NCI-H226 (cell line): ENCODE results near the gene FCMR.

Experiments
- DNase-seq: peaks from one replicate; pipeline ENCODE4 v3.0.0-alpha.2; 2015

Gene FCMR

GRCh38 chr1:206898089-206898914 is 23.4 kb downstream of the FCMR start:
- DNase-seq, result peak; percentile 70

- no peak for DNase-seq
Observed at GRCh38 chr1:206897175-206897574, 24.6 kb downstream of the FCMR start, which contains the start of gene IL24. TSS of gene IL24 (plus strand) at chr1:206897443. CDS start at chr1:206897833, 390 bp downstream.

DNA sequence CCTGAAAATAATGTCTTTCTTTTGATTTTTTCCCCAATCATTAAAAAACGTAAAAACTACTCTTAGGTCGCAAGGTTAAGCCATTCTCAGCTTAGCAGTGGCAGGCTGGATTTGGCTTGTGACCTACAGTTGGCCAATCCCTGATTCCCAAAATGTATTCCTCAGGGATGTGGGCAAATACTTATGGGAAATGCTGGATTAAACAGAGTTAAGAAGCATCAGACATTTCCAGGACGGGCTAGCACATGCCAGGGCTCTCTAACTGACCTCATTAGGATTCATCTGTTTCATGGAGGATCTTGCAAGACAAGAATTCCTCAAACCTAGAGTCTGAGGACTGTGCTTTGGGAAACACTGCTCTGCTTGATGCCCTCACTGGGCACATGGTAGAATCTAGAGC is 25.5 kb downstream of the FCMR start:
- no peak for DNase-seq

DNA sequence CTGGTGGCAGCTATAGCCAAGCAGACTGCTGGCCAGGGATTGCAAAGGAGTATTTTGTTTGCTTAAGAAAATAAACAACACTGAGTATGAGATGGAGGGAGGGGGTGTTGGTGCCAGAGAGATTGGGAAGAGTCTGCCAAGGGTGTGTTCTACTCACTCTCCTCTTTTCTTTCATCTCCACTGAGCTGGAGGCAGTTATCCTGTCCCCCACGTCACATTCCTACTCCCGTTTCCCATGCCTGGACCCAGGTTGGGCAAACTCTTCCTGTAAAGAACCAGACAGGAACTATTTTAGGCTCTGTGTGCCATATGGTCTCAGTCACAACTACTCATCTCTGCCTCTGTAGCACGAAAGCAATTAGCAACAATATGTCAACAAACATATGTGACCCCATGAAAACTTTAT is 25.9 kb downstream of the FCMR start:
- no peak for DNase-seq

- DNase-seq, result no peak
Observed at GRCh38 chr1:206895325-206895724, 26.4 kb downstream of the FCMR start.

GRCh38 chr1:206893380-206893779 is 28.4 kb downstream of the FCMR start:
- DNase-seq, result no peak

DNA sequence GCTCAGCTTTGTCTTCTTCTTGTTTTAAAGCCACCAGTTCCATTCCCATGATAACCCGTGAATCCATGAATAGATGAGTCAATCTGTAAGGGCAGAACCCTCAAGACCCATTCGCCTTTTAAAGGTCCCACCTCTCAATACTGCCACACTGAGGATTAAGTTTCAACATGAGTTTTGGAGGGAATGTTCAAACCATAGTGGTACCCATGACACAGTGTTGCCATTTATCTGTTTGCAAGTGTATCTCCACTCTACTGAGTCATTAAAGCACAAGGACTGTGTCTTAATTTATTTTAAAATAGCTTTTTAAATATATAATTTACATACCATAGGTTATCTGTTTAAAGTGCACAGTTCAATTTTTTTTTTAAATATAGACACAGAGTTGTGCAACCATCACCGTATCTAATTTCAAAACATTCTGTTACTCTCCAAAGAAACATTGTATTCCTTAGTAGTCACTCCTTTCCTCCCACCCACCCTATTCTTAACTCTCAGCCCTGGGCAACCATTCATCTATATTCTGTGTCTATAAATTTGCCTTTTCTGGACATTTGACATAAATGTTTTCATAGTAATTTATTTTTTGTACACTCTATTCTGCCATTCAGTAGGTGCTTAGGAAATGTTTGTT is 29.3 kb downstream of the FCMR start:
- peak; percentile 48 for DNase-seq

DNA sequence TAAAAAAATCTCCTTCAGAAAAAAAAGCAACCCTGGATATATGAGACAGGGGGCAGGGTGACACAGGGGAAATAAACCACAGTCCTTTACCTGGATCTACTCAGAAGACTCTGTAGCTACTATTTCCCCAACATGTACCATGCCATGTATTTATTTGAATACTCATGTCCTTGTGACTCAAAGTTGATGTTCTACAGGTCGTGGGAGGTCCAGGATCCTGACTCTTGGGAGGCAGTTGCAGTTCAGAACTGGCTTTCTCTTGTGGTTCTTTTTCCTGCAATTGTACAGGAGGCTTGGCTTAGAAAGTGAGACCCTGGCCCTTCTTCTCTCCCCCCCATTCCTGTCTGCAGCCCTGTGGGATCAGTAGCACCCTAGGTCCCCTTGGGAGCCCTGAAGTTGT is 30.3 kb downstream of the FCMR start:
- DNase-seq, result no peak

DNA sequence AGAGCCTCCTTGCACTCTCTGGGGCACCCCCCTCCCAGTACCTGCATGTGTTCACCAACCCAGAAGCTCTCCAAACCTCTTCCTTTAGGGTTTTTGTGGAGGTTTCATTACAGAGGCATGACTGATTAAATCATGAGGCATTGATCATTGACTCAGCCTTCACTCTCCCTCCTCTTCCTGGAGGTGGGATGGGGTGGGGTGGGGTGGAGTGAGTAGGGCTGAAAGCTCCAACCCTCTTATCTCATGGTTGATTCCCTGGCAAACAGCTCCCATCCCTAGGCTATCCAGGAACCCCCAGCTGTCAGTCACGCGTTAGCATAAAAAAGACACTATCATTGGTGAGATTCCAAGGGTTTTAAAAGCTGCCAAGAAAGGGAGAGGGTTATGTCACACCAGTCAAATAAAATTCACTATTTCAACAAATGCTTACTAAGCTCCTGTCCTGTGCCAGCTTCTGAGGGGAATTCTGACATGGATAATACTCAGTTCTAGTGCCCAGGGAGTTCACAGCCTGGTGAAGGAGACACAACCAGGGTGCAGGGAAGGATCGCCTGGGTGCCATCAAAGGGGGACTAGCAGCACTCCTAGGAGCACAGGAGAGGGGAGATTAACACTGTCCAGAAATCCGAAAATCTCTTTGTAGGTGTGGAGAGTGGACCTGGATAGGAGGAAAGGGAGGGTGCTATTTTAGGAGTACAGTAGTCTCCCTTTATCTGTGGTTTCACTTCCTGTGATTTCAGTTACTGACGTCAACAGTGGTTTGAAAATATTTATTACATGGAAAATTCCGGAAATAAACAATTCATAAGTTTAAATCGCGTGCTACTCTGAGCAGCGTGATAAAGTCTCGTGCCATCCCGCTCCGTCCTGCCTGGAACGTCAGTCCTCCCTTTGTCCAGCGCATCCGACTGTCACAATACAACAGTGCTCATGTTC is 31.3 kb downstream of the FCMR start:
- DNase-seq, result peak; percentile 98

GRCh38 chr1:206887701-206888100 is 34.0 kb downstream of the FCMR start:
- DNase-seq, result no peak

GRCh38 chr1:206886831-206887230 is 34.9 kb downstream of the FCMR start:
- no peak for DNase-seq

- DNase-seq, result peak; percentile 60
Observed at GRCh38 chr1:206885341-206886060, 36.2 kb downstream of the FCMR start.

GRCh38 chr1:206883876-206884275 is 37.9 kb downstream of the FCMR start:
- no peak for DNase-seq

DNA sequence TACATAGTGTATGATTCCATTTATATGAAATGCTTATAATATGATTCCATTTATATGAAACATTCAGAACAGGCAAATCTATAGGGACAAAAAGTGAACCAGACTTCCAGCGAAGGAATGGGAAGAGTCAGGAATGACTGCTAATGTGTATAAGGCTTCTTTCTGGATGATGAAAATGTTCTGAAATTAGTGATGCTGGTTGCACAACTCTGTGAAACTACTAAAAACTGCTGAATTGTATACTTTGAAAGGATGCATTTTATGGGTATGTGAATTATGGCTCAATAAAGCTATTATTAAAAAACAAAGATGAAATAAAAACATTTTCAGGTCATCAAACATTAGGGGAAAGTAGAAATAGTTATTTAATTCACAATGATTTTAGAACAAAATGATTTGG is 38.6 kb downstream of the FCMR start:
- DNase-seq, result no peak

DNA sequence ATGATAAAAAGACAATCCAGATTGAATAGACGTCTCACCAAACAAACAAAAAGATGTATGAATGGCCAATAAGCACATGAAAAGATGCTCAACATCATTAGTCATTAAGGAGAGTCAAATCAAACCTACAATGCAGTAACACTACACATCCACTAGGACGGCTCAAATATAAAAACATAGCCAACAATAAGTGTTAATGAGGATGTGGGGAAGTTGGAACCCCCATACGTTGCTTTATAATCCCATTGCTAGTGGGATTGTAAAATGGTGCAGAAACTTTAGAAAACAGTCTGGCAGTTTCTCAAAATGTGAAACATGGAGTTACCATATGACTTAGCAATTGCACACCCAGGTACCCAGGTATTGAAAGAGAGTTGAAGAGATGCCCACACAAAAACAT is 39.2 kb downstream of the FCMR start:
- DNase-seq, result no peak

DNA sequence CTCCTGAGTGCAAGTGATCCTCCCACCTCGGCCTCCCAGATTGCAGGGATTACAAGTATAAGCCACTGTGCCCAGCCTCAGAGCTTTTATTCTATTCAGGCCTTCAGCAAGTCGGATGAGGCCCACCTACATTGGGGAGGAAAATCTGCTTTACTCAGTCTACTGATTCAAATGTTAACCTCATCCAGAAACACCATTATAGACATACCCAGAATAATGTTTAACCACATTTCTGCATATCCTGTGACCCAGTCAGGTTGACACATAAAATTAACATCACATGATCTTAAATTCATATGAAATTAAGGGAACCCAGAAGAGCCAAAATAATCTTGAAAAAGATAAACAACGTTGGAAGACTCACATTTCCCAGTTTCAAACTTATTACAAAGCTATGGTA is 41.4 kb downstream of the FCMR start:
- no peak for DNase-seq

DNA sequence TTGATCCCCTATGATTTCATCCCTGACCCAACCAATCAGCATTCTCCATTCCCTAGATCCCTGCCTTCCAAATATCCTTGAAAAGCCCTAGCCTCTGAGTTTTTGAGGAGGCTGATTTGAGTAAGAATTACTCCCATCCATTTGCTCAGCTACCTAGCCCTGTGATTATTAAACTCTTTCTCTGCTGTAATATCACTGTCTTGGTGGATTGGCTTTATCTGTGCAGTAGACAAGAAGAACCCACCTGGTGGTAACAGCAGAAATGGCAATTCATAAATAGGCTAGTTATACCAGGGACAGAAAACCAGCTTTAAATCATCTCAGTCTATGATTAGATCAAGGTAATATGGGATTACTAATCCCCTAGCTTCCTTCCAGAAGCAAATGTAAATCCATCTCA is 43.3 kb downstream of the FCMR start:
- DNase-seq, result no peak

GRCh38 chr1:206875752-206876377 is 45.9 kb downstream of the FCMR start:
- DNase-seq, result no peak

DNA sequence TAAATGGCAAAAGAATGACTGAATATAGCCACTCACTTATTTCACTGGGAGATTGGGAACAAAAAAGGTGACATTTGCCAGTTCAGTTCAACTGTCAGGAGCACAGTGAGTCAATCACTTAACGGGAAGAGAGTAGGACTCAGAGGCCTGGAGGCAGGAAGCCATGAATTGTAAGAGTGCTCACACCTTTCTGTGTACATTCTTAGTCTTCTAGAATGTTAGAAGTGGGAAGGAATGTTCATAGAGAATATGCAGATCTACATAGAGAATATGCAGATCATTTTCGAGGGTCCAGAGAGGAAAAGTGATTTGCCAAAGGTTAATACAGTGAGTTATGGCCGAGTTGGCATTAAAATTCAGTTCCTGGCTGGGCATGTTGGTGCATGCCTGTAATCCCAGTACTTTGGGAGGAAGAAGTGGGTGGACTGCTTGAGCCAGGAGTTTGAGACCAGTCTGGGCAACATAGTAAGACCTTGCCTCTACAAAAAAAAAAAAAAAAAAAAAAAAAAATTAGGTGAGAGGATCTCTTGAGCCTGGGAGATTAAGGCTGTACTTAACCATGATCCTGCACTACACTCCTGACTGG is 48.0 kb downstream of the FCMR start:
- DNase-seq, result no peak

DNA sequence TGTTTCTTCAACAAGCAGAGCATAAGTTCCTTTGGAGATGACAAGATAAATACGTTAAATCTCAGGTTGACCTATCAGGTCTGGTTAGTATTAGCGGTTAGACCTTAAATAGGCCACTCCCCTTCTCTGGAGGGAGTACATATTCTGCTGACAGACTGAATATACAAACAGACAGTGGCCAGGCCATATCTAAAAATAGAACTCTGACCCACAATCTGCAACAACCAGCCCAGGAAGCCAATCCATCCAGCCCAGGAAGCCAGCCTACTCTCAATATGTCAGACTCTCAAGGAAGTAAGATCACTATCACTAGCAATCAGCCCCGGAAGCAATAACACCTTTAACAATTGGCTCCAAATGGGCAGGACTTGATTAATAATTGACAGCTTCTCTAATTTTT is 49.6 kb downstream of the FCMR start:
- DNase-seq, result no peak

GRCh38 chr1:206868264-206868663 is 53.5 kb downstream of the FCMR start:
- DNase-seq, result no peak

GRCh38 chr1:206867716-206868115 is 54.0 kb downstream of the FCMR start:
- DNase-seq, result peak; percentile 69
